Transverse colon (tissue), 4 donors: ENCODE data around the gene SRRM4. TPM values are rescaled to one million over a fixed set of nuclear protein-coding genes. Genes with fewer than 3 reads are reported as not detected.

Source experiments
- DNase-seq: peaks from one replicate; pipeline ENCODE4 v3.0.0-alpha.2; 2019
- H3K27ac ChIP-seq, 4 donors: fragments of 200-600 bp; sonication (generic); 2 replicates each; pipeline ENCODE4 v1.5.1; 2016 to 2018; ENCODE audit warnings: inconsistent platforms in 4 of 4
- H3K27me3 ChIP-seq: fragments of 200-600 bp; sonication (generic); 2 replicates; pipeline ENCODE4 v1.5.1; 2017; ENCODE audit warnings: inconsistent platforms
- H3K36me3 ChIP-seq, 4 donors: fragments of 200-600 bp; sonication (generic); 2 replicates each; pipeline ENCODE4 v1.5.1; 2017 to 2019; ENCODE audit warnings: inconsistent platforms in 4 of 4
- H3K4me1 ChIP-seq, 4 donors: fragments of 200-600 bp; sonication (generic); 2 replicates each; pipeline ENCODE4 v1.5.1; 2017 to 2020; ENCODE audit warnings: inconsistent platforms in 4 of 4
- H3K4me3 ChIP-seq, 4 donors: fragments of 200-600 bp; sonication (generic); 1 replicate in 1 of 4; 2 replicates in 3 of 4; pipeline versions ENCODE4 v1.5.1 to v1.6.1; 2017 to 2019; ENCODE audit warnings: inconsistent platforms in 4 of 4
- H3K9me3 ChIP-seq, 2 donors: fragments of 200-600 bp; sonication (generic); 2 replicates each; pipeline ENCODE4 v1.5.1; 2017 to 2019; ENCODE audit warnings: inconsistent platforms in 2 of 2
- EP300 ChIP-seq: sonication (generic); formaldehyde crosslinking; IDR thresholded peaks from one replicate; pipeline ENCODE4 v1.6.1; 2017; ENCODE audit warnings: antibody characterized with exemption, low read depth
- POLR2A ChIP-seq: fragments of 450-650 bp; IDR thresholded peaks from one replicate; pipeline ENCODE4 v1.6.1; 2016; ENCODE audit warnings: antibody characterized with exemption, mild to moderate bottlenecking, moderate library complexity
- POLR2AphosphoS5 ChIP-seq, 3 donors: sonication (generic); formaldehyde crosslinking; IDR thresholded peaks; one replicate each; pipeline ENCODE4 v1.6.1; 2016; ENCODE audit warnings: antibody characterized with exemption in 3 of 3
- WGBS, 2 donors: methylation state at CpG; one replicate each; pipeline ENCODE4 v1.1.5; 2018; ENCODE audit warnings: low coverage in 1 of 2; 5-methylcytosine and 5-hydroxymethylcytosine counted together
- in situ Hi-C, 4 donors: fragments of 200-750 bp; cut with MboI; loops; one replicate each; pipeline versions ENCODE4 v1.15.0 to v1.15.1; 2017; ENCODE audit warnings: low sequenced_read_pairs in 3 of 4, low pct_ligation_motif_present in 1 of 4, low pct_unique_long_range_greater_than_20kb in 1 of 4
- intact Hi-C: fragments of 100-400 bp; cut with DNase I; formaldehyde crosslinking; loops from one replicate; pipeline ENCODE4 v1.15.1; 2023; ENCODE audit warnings: low total_unique reads
- total RNA-seq, 4 donors: library from RNA; depleted of rRNA; stranded (reverse); fragments of >200 nt; gene quantifications; one replicate each; pipeline ENCODE4 v1.1.0, GENCODE V29; 2016
- TF ChIP-seq, protein P1 (sequence below), 5 experiments: fragments of 200-600 bp in 3 of 5; fragments of 450-650 bp in 2 of 5; sonication (generic) in 3 of 5; IDR thresholded peaks; 1 replicate in 2 of 5; 2 replicates in 3 of 5; pipeline ENCODE4 v1.5.1; 2016 to 2017; ENCODE audit warnings: antibody characterized with exemption in 5 of 5, inconsistent platforms in 3 of 5, mild to moderate bottlenecking in 2 of 5, moderate library complexity in 1 of 5

SRRM4 gene
- total RNA-seq, 4 donors from 2014 or later = 0.14 TPM; not detected in 3

DNA sequence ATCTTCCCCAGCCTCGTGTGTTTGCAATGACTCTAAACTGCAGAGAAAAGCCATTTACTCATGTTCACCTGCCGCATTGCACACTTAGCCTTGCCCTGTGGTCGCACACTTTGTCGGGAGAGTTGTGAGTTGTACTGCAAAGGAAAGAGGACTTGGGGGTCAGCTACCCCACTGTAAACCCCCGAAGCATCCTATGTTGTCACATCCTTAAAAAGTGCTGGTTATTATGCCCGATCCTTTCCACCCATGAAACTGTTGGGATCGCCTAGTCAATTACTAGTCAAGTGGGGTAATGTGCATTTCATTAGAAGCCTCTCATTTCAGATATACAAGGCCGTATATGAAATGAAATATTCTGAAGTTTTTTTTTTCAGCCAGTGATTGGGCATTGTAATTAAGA, 98.2 kb downstream of the SRRM4 start:
- Histone ChIP-seq H3K27me3 (no peaks in the 10 kb centered on the region), H3K4me1 (no peaks in the 10 kb centered on the region), H3K27ac (no peak overlapping the region), H3K9me3 (no peaks in the 10 kb centered on the region), H3K36me3 (no peaks in the 10 kb centered on the region), H3K4me3 (no peak overlapping the region)
- 67 to 80% methylated on average over 7 to 8 of the region's 8 CpGs for WGBS, 2 donors
- in situ Hi-C loops (no loop called here), intact Hi-C loops (no loop called here)
- TF ChIP-seq, protein P1, sequence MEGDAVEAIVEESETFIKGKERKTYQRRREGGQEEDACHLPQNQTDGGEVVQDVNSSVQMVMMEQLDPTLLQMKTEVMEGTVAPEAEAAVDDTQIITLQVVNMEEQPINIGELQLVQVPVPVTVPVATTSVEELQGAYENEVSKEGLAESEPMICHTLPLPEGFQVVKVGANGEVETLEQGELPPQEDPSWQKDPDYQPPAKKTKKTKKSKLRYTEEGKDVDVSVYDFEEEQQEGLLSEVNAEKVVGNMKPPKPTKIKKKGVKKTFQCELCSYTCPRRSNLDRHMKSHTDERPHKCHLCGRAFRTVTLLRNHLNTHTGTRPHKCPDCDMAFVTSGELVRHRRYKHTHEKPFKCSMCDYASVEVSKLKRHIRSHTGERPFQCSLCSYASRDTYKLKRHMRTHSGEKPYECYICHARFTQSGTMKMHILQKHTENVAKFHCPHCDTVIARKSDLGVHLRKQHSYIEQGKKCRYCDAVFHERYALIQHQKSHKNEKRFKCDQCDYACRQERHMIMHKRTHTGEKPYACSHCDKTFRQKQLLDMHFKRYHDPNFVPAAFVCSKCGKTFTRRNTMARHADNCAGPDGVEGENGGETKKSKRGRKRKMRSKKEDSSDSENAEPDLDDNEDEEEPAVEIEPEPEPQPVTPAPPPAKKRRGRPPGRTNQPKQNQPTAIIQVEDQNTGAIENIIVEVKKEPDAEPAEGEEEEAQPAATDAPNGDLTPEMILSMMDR (IDR thresholded peaks at IDR 0.05) = no peak
- TF ChIP-seq EP300 = no peak
- no peak for TF ChIP-seq POLR2AphosphoS5 (IDR thresholded peaks at IDR 0.05)
- no peak for TF ChIP-seq POLR2A
- no peak for DNase-seq

DNA sequence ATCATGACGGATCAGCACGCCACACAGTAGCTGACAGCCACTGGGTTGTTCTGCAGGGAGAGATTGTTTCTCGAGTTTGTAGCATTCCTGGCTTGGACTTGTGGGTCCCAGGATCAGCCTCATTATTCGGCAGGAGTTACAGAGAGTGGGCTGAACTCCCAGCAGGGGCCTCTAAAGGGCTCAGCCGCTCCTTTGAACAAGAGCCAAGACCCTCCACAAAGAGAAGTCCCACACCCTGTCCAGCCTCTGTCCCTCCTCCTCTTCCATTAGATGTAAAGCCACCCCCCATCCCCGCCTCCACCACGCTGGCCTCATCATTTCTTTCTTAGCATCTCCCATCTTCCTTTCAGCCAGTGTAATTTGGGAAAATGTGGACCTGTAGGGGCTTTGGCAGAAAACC, 100.7 kb downstream of the SRRM4 start:
- Histone ChIP-seq H3K9me3 (no peaks in the 10 kb centered on the region), H3K36me3 (no peaks in the 10 kb centered on the region), H3K27me3 (no peaks in the 10 kb centered on the region), H3K4me1 (no peaks in the 10 kb centered on the region), H3K27ac (no peak overlapping the region), H3K4me3 (no peak overlapping the region)
- in situ Hi-C loops = no loop called here
- DNase-seq = no peak
- no peak for TF ChIP-seq POLR2A
- TF ChIP-seq POLR2AphosphoS5 (IDR thresholded peaks at IDR 0.05) = no peak
- TF ChIP-seq, protein P1 (IDR thresholded peaks at IDR 0.05) = no peak
- no peak for TF ChIP-seq EP300
- intact Hi-C loops = no loop called here
- WGBS, 2 donors = 50 to 59% methylated on average over 2 to 7 of the region's 7 CpGs

DNA sequence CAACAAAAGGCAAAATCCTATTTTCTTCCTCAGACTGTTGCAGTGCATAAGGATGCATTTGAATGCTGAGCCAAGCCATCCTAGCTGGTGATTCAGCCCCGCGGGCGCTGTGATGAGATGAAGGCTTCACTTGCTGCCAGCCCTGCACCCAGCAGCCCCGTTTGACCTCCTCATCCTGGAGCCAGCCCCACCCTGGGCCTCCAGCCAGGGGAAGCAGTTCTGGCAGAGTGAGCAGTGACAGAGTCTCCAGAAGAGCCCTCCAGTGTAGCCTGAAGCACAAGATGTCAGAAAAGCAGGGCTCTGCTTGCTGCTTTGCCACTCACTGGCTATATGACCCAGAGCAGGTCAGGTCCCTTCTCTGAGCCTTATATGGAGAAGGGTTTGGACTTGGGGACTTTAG, 101.2 kb downstream of the SRRM4 start:
- no peak for TF ChIP-seq POLR2A
- TF ChIP-seq, protein P1 (IDR thresholded peaks at IDR 0.05) = no peak
- TF ChIP-seq POLR2AphosphoS5 (IDR thresholded peaks at IDR 0.05) = no peak
- no peak for TF ChIP-seq EP300
- Histone ChIP-seq H3K36me3 (no peaks in the 10 kb centered on the region), H3K9me3 (no peaks in the 10 kb centered on the region), H3K4me1 (no peaks in the 10 kb centered on the region), H3K27me3 (no peaks in the 10 kb centered on the region), H3K27ac (no peak overlapping the region), H3K4me3 (no peak overlapping the region)
- WGBS, 2 donors = 31% methylated on average over 4 of the region's 4 CpGs; no CpG with 5 or more reads in 1 of the 2 donors
- no peak for DNase-seq
- in situ Hi-C loops (no loop called here), intact Hi-C loops (no loop called here)

DNA sequence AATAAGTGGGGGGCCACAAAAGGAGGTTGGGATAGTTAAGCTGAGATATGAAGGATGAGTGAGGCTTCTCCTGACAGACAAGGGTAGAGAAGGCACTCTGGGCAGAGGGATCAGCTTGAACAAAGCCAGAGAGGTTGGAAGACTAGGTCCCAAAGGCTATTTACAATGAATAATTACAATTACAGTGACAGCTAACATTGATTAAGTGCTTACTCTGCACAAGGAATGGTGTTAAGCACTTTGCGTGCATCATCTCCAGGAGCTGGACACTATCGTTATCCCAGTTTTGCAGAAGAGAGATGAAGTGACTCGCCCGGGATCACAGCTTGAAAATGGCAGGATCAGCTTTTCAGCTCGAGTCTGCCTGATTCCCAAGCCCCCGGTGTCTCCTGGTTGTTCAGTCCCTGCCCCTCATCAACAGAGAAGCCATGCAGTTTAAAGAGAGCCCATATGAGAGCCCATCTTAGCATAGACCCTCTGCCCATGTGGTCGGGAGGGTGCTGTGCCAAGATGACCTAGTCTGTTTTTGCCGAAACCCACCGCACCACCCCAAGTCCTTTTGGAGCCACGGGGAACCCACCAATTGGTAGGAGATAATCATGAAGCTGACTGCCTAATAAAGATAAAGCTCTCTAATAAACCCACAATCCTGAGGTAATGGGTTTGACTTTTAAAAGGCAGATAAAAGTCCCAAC, 107.5 kb downstream of the SRRM4 start:
- intact Hi-C loops = no loop called here
- Histone ChIP-seq H3K36me3 (no peaks in the 10 kb centered on the region), H3K4me3 (no peak overlapping the region), H3K27ac (no peak overlapping the region), H3K4me1 (no peaks in the 10 kb centered on the region), H3K27me3 (no peaks in the 10 kb centered on the region), H3K9me3 (no peaks in the 10 kb centered on the region)
- no peak for DNase-seq
- in situ Hi-C loops = no loop called here
- TF ChIP-seq POLR2AphosphoS5 (IDR thresholded peaks at IDR 0.05) (no peak), POLR2A (no peak), EP300 (no peak)
- TF ChIP-seq, protein P1 (IDR thresholded peaks at IDR 0.05) = no peak
- 60 to 75% methylated on average over 4 to 10 of the region's 10 CpGs for WGBS, 2 donors
